Tibial nerve (tissue), 4 donors: ENCODE results near the gene NDUFAF8.

Source experiments
- EP300 ChIP-seq, 2 donors: sonication (generic); formaldehyde crosslinking; IDR thresholded peaks; one replicate each; pipeline ENCODE4 v1.6.1; 2017; ENCODE audit warnings: antibody characterized with exemption in 2 of 2, mild to moderate bottlenecking in 1 of 2
- POLR2A ChIP-seq, 2 donors: fragments of 450-650 bp; IDR thresholded peaks; one replicate each; pipeline ENCODE4 v1.6.1; 2017; ENCODE audit warnings: antibody characterized with exemption in 2 of 2, mild to moderate bottlenecking in 2 of 2, moderate library complexity in 2 of 2
- TF ChIP-seq, protein P1 (sequence below), 5 experiments: fragments of 200-600 bp in 3 of 5; fragments of 450-650 bp in 2 of 5; sonication (generic) in 3 of 5; IDR thresholded peaks; one replicate each; pipeline ENCODE4 v1.5.1; 2016 to 2019; ENCODE audit warnings: antibody characterized with exemption in 5 of 5, mild to moderate bottlenecking in 3 of 5, moderate library complexity in 2 of 5

DNA sequence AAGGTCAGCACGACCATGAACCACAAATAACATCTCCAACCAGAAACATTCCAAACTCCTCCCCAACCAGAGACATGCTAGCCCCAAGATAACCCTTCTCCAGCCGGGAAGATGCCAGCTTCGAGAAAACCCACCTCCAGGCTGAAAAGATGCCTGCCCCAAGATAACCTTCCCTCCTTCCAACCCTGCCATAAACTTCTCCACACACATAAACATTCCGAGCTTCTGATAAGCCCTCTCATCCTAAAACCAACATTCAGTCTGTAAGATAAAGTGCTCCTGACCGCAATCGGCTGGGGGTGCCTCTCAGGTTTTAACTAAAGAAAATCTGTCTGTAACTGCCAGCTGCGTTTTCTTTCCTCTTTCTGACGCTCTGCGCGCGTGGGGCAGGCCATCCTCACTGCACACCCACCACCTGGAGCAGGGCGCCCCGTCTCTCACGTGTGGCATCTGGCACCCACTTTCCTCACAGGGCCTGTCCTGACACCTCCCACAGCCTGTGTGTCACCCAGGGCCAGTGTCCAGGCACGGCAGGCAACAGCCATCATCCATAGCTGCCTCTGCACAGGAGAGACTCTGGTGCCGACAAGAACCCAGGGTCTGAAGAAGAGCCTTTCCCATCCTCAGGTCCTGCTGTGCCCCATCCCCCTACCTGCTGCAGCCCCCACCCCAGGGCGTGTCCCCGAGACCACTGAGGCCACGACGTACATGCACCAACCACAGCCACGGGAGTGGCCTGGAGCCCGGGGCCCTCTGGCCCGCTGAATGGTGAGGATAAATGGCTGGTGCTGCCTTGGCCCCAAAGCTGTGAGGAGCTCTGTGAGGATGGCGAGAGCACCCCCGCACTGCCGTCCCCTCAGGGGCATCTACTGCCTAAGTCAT lies 3.9 kb upstream of the NDUFAF8 start:
- no peak for TF ChIP-seq EP300 (IDR thresholded peaks at IDR 0.05)
- TF ChIP-seq, protein P1, sequence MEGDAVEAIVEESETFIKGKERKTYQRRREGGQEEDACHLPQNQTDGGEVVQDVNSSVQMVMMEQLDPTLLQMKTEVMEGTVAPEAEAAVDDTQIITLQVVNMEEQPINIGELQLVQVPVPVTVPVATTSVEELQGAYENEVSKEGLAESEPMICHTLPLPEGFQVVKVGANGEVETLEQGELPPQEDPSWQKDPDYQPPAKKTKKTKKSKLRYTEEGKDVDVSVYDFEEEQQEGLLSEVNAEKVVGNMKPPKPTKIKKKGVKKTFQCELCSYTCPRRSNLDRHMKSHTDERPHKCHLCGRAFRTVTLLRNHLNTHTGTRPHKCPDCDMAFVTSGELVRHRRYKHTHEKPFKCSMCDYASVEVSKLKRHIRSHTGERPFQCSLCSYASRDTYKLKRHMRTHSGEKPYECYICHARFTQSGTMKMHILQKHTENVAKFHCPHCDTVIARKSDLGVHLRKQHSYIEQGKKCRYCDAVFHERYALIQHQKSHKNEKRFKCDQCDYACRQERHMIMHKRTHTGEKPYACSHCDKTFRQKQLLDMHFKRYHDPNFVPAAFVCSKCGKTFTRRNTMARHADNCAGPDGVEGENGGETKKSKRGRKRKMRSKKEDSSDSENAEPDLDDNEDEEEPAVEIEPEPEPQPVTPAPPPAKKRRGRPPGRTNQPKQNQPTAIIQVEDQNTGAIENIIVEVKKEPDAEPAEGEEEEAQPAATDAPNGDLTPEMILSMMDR (IDR thresholded peaks at IDR 0.05): no peak
- TF ChIP-seq POLR2A (IDR thresholded peaks at IDR 0.05): no peak
